AG09309 (cell line): ENCODE data around the gene GRAMD1B.
"Not testable (repeated sequence)": the region's sequence is repeated elsewhere in the genome, so short reads cannot be mapped to it uniquely, and the experiment has no call there.

Source experiments
- DNase-seq: peaks from one replicate; pipeline ENCODE4 v3.0.0-alpha.2; 2010; ENCODE audit warnings: low read depth
- H3K4me3 ChIP-seq: 2 replicates; pipeline ENCODE4 v1.5.1; 2011; ENCODE audit warnings: mild to moderate bottlenecking, low read depth, low read length, moderate library complexity; ENCODE audit not compliant: control insufficient read depth
- CTCF ChIP-seq: IDR thresholded peaks from 2 replicates; pipeline ENCODE4 v1.5.1; 2011; ENCODE audit warnings: mild to moderate bottlenecking, low read depth, low read length, inconsistent platforms; ENCODE audit not compliant: insufficient read depth, control insufficient read depth; ENCODE audit errors: missing control alignments

Gene GRAMD1B

GRCh38 chr11:123570939-123571580 is 141.0 kb downstream of the GRAMD1B start:
- H3K4me3 ChIP-seq: no peak overlapping the region
- no peak for DNase-seq
- no peak for TF ChIP-seq CTCF

DNA sequence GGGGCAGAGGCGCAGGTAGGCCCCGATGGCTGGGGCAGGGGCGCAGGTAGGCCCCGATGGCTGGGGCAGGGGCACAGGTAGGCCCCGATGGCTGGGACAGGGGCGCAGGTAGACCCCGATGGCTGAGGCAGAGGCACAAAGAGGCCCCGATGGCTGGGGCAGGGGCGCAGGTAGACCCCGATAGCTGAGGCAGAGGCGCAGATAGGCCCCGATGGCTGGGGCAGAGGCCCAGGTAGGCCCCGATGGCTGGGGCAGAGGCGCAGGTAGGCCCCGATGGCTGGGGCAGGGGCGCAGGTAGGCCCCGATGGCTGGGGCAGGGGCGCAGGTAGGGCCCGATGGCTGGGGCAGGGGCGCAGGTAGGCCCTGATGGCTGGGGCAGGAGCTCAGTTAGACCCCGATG is 142.7 kb downstream of the GRAMD1B start:
- DNase-seq, H3K4me3 ChIP-seq: not testable (repeated sequence)

GRCh38 chr11:123573286-123573685 is 143.2 kb downstream of the GRAMD1B start:
- H3K4me3 ChIP-seq: no peak overlapping the region
- DNase-seq: no peak
- TF ChIP-seq CTCF: no peak

DNA sequence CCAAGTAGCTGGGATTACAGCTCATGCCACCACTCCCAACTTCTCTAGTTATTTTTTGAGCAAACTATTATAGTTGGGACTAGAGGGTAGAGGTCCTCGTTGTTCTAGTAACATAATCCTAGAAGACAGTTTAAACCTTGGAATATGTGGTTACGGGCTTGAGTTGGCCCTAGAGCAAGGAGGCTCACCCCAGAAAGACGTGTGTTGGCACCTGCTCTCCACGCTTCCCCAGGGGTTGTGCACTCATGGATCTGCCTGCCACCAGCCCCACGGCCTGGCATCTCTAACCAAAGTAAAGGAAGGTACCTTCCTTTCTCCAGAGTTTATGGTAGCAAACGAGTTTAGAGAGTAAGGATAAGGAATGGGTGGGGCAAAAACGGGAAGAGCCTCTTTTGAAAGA is 145.4 kb downstream of the GRAMD1B start:
- no peak overlapping the region for H3K4me3 ChIP-seq
- TF ChIP-seq CTCF: no peak
- no peak for DNase-seq

- H3K4me3 ChIP-seq: no peak overlapping the region
- DNase-seq: no peak
- no peak for TF ChIP-seq CTCF
Observed at GRCh38 chr11:123576082-123576481, 146.0 kb downstream of the GRAMD1B start.

DNA sequence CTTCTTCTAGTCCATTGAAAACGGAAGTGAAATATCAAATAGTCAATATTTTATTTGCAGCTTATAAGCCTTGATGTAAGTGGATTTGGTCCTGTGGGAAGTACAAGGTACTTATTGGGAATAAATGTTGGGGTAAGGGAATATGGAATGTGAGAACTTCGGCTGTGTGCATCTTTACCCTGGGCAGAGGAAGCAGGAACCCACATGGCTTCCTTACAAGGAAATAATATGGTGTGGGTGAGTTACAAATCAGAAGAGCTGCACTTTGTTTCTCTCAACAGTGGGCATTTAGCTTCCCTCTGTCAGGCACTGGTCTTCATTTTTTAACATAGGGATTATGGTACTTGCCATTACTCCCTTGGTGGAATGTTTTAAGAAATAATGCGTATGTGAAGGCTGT is 146.4 kb downstream of the GRAMD1B start:
- no peak for DNase-seq
- TF ChIP-seq CTCF: no peak
- no peak overlapping the region for H3K4me3 ChIP-seq

DNA sequence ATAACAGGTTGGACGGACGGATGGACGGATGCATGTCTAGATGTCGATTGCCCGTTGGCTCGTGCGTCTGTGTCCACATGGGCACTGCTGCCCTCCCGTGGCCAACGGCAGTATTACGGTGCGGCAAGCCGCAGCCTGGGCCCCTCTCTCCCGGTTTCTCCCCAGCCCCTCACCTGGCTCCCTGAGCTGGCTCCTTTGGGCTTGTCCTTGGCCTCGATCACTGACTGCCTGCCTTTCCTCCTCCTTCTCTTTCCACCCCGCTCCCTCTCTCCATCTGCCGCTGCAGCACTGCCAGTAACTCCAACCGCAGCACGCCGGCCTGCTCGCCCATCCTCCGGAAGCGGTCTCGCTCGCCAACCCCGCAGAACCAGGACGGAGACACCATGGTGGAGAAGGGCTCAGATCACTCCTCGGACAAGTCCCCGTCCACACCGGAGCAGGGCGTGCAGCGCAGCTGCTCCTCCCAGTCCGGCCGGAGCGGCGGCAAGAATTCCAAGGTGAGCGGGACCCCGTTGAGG is 147.1 kb downstream of the GRAMD1B start:
- TF ChIP-seq CTCF: peak; percentile 95
- no peak for DNase-seq
- H3K4me3 ChIP-seq: no peak overlapping the region
